GM18858 (cell line): ENCODE results near the gene DHCR7.

Experiments
- ATAC-seq: cut with Tn5 transposase; IDR thresholded peaks from one replicate; pipeline ENCODE4 v1.9.1; 2021; ENCODE audit not compliant: unreplicated experiment

DHCR7 gene

GRCh38 chr11:71448257-71449171, at the start of gene DHCR7:
Gene DHCR7, minus strand, starts transcription at chr11:71448393. Its CDS starts 3,441 bp downstream, at chr11:71444952.
- ATAC-seq = peak; percentile 76

GRCh38 chr11:71496421-71496820, 48.2 kb upstream of the DHCR7 start:
- ATAC-seq = no peak

- ATAC-seq = no peak
These were observed 47.4 kb upstream of the DHCR7 start for GRCh38 chr11:71495286-71496230.

- no peak for ATAC-seq
These were observed 43.7 kb upstream of the DHCR7 start for GRCh38 chr11:71491940-71492339.

GRCh38 chr11:71491531-71491930, 43.3 kb upstream of the DHCR7 start:
- ATAC-seq = no peak

- ATAC-seq = no peak
These were observed 42.7 kb upstream of the DHCR7 start for GRCh38 chr11:71490731-71491390.

DNA sequence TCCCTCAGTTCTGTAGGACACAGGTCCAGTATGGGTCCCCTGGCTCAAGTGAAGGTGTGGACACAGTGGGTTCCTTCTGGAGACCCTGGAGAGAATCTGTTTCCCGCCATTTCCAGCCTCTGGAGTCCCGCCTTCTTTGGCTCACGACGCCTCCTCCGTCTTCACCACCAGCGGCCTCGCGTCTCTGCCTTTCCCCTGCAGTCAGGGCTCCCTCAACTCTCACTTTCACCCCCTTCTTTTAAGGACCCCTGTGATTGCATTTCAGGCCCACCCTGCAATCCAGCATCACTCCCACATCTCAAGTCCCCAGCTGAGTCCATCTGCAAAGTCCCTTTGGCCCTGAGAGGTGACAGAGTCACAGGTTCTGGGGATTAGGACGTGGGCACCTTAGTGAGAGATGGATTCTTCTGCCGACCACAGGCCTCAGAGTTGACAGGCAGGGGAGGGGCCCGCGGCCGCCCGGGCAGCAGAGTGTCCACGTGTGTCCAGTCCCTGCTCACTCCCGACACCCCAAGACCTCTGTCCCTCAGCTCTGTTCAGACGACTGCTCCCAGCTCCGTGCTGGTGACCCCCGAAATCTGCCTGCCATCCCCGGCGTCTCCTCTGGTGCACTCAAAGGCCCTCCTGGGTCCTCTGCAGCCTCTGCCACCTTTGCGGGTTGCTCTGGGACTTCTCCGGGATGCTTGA, 42.0 kb upstream of the DHCR7 start:
- ATAC-seq = no peak

DNA sequence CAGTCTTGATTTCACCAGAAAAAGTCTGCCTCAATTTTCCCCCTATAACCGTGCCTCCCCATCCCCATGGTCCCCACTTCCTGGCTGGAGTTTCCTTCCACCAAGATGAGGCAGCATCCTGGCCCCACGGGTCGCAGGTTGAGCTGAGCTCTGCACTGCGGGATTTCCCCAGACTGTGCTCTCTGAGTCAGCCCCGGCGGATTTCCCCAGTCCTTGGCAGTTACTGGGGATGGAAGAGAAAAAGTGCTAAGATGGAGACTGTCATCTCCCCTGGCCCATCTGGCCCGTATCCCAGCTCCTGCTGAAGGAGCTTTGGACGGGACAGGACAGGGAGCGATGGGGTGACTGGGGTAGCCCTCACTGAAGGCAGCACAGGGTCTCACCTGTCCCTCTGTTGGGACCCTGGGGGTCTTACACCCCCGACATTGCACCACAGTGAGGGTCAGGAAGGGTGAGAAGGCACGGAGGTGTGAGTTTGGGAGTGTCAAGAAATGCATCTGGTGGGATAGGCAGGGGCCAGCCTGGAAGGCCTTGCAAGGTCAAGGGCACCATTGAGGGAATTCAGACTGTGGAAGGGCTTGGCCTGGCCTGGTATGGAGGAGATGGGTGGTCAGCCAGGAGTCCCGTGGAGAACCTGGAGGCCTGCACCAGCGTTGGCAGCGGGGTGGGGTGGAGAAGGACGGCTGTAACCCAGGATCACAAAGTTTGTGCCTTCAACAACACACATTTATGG, 41.3 kb upstream of the DHCR7 start:
- no peak for ATAC-seq

DNA sequence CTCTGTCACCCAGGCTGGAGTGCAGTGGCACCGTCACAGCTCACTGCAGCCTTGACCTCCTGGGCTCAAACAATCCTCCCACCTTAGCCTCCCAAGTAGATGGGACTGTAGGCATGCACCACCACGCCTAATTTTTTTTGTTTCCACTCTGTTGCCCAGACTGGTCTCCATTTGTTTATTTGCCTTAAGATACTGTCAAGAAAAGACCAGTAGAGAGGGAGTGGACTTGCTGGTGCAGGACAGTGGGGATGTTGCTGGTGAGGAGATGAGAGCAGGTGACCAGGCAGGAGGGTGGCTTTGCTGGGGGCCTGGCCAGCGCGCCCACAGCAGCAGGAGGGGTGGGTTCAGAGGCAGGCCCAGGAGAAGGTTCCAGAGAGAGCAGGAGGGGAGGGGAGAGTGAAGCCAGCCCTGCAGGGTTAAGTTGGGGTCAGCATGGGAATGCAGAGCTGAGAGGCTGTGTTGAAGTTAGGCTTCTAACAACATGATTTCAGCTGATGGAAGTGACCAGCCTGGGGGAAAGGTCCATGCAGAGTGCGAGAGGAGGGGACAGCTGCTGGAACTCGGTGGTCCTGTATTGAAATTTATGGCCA, 40.6 kb upstream of the DHCR7 start:
- ATAC-seq = no peak

- no peak for ATAC-seq
These were observed 38.1 kb upstream of the DHCR7 start for GRCh38 chr11:71486320-71486719.

DNA sequence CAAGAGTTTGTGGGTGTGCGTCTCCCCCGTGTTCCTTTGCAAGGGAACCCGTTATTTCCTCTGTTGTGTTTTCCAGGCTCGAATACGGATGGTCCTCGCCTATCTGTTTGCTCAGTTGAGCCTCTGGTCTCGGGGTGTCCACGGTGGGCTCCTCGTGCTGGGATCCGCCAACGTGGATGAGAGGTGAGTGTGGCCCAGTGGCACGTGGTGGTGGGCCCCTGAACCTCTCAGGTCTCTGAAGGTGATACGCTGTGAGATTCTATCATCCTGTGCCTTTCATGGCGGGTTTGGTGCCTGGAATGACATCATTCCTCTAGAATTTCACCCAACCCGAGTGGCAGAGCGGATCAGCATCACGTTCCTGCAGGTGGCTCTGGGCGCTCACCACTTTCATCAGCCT, 37.3 kb upstream of the DHCR7 start:
- no peak for ATAC-seq

DNA sequence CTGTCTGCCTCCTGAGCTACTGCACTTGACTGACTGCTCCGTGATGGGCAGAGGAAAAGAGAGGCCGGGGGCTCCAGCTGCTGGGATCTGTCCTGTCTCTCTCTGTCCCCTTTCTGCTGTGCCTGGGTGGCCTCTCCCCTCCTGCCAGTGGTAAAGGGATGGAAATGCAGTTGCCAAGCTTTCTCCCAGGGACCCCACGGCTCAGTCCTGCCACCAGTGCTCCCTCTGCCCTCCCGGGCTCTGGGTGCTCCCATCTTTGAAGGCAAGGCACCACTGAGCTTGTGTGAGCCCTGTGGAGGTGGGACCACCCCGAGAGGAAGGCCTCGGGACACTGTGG, 36.8 kb upstream of the DHCR7 start:
- no peak for ATAC-seq

DNA sequence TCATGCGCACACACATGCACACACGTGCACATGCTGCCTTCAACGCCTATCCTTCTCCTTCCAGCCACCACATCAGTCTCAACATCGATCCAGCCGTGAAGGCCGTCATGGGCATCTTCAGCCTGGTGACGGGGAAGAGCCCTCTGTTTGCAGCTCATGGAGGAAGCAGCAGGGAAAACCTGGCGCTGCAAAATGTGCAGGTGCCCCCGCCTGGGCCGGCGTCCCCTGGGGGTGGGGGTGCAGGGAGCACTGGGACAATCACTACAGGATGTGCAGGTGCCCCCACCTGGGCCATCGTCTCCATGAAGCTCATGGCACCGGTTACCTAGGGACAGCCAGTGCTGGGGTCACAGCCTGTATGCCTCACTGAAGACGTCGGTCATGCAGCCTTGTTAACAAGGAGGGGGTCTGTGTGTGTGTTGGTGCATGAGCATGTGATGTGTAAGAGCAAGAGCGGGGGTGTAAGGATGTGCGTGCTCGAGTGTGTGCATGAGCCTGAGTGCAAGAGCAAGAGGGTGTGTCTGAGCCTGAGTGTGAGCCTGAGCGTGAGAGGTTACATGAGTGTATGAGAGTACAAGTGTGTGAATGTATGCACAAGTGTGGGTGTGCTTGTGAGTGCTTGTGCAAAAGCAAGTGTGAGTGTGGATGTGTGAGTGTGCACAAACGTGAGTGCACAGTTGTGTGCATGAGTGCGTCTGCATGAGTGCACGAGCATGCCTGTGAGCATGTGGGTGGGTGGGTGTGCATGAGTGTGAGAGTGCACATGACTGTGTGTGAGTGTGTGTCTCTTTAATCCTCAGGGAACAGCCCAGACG, 36.3 kb upstream of the DHCR7 start:
- no peak for ATAC-seq

DNA sequence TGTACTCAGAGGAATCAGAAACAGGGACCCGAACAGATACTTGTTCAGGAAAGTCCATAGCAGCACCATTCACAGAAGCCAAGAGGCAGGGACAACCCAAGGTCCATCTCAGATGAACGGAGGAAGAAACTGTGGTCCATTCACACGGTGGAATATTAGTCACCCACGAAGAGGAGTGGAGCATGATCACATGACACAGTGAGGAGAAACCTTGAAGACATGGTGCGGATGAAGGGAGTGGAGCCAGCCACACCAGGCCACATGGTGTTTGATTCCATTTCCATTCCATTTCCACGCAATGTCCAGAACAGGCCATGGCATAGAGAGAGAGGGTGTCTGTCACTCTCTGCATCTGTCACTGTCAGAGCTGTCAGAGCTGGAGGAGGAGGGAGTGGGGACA, 35.5 kb upstream of the DHCR7 start:
- no peak for ATAC-seq

GRCh38 chr11:71482746-71483364, 34.7 kb upstream of the DHCR7 start:
- ATAC-seq = no peak

DNA sequence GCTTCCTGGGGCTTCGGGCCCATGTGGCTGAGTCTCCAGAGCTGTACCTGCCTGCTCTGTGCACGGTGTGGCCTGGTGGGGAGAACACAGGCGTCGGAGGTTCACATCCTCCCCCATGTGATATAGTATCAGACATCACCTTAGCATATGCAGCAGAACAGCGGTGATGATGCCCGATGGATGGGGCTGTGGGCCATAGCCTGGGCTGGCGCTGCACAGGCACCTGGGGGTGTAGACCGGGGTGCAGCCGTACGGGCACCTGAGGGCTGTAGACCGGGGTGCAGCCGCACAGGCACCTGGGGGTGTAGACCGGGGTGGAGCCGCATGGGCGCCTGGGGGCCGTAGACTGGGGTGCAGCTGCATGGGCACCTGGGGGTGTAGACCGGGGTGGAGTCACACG, 34.0 kb upstream of the DHCR7 start:
- no peak for ATAC-seq

- no peak for ATAC-seq
These were observed 33.1 kb upstream of the DHCR7 start for GRCh38 chr11:71481101-71481960.

GRCh38 chr11:71478528-71478840, 30.3 kb upstream of the DHCR7 start:
- no peak for ATAC-seq
